Small intestine (tissue), 7 donors: ENCODE measurements around the gene PECR. TPM values are rescaled to one million over a fixed set of nuclear protein-coding genes. Genes with fewer than 3 reads are reported as not detected.
"Not testable (repeated sequence)": the region's sequence is repeated elsewhere in the genome, so short reads cannot be mapped to it uniquely, and the experiment has no call there.

Source experiments
- DNase-seq, 2 donors: peaks; one replicate each; pipeline versions ENCODE4 v3.0.0 to v3.0.0-alpha.2; 2013
- FAIRE-seq: peaks from 2 replicates; lab custom pipeline; 2012; peaks lifted over from hg19 to GRCh38; lab: Jason Lieb, UNC
- H3K27ac ChIP-seq, 3 donors: one replicate each; pipeline ENCODE4 v1.5.1; 2013; ENCODE audit warnings: low read length in 2 of 3, mild to moderate bottlenecking in 2 of 3, control low read depth in 1 of 3, inconsistent platforms in 1 of 3, low read depth in 1 of 3, moderate library complexity in 1 of 3
- H3K27me3 ChIP-seq, 3 donors: one replicate each; pipeline ENCODE4 v1.6.1; 2013; ENCODE audit warnings: low read length in 3 of 3, inconsistent platforms in 1 of 3; ENCODE audit not compliant: control insufficient read depth in 3 of 3, insufficient read depth in 3 of 3
- H3K36me3 ChIP-seq, 3 donors: one replicate each; pipeline ENCODE4 v1.6.1; 2013; ENCODE audit warnings: low read length in 3 of 3, inconsistent platforms in 1 of 3, low read depth in 1 of 3, mild to moderate bottlenecking in 1 of 3, moderate library complexity in 1 of 3; ENCODE audit not compliant: control insufficient read depth in 3 of 3, insufficient read depth in 2 of 3
- H3K4me1 ChIP-seq, 3 donors: one replicate each; pipeline ENCODE4 v1.6.1; 2013; ENCODE audit warnings: low read length in 2 of 3, inconsistent platforms in 1 of 3, low read depth in 1 of 3, mild to moderate bottlenecking in 1 of 3, moderate library complexity in 1 of 3; ENCODE audit not compliant: control insufficient read depth in 3 of 3, insufficient read depth in 2 of 3
- H3K4me3 ChIP-seq, 3 donors: one replicate each; pipeline ENCODE4 v1.5.1; 2013; ENCODE audit warnings: low read length in 3 of 3, control low read depth in 1 of 3, inconsistent platforms in 1 of 3, low read depth in 1 of 3, mild to moderate bottlenecking in 1 of 3, moderate library complexity in 1 of 3
- H3K9me3 ChIP-seq, 2 donors: one replicate each; pipeline ENCODE4 v1.6.1; 2013; ENCODE audit warnings: low read depth in 1 of 2, low read length in 1 of 2; ENCODE audit not compliant: control insufficient read depth in 2 of 2, insufficient read depth in 1 of 2
- WGBS, 3 donors: extraction: QIAGEN DNeasy Blood & Tissue Kit; methylation state at CpG; one replicate each; pipeline ENCODE4 v1.1.7; 2013; 5-methylcytosine and 5-hydroxymethylcytosine counted together
- polyA plus RNA-seq, 4 donors: library from polyadenylated mRNA; stranded (reverse) in 3 of 4; unstranded in 1 of 4; fragments of 200-250 nt in 3 of 4; fragments of 120-200 nt in 1 of 4; gene quantifications; one replicate each; pipeline versions ENCODE4 v1.2.1 to v1.2.3, GENCODE V29; 2013
- donor health status: healthy with polysubstance abuse.
- donor health status: control.
- donor health status: control.
- donor health status: Bipolar disorder and iron deficiency.
- donor health status: healthy.

Gene PECR
- polyA plus RNA-seq, 4 donors: 22.3 to 68.8 (median 41.1) TPM

GRCh38 chr2:216083464-216084281 lies 2.1 kb upstream of the PECR start:
- FAIRE-seq (no peak), DNase-seq (no peak)
- Histone ChIP-seq H3K27me3 (peaks cover 0 to 2% (median 0%) of the 10 kb centered on the region in 3 donors), H3K9me3 (no peaks in the 10 kb centered on the region), H3K4me3 (no peak overlapping the region), H3K27ac (no peak overlapping the region), H3K36me3 (no peaks in the 10 kb centered on the region), H3K4me1 (peaks cover 2 to 3% (median 2%) of the 10 kb centered on the region in 3 donors)
- WGBS, 3 donors: 87 to 92% (median 92%) methylated on average over 11 of the region's 11 CpGs

- H3K27ac ChIP-seq: no peak overlapping the region
- H3K36me3 ChIP-seq: peaks cover 0 to 3% (median 0%) of the 10 kb centered on the region in 3 donors
- WGBS, 3 donors: 69 to 80% (median 70%) methylated on average over 3 of the region's 3 CpGs
- peaks cover 0 to 2% (median 0%) of the 10 kb centered on the region in 3 donors for H3K27me3 ChIP-seq
- H3K4me1 ChIP-seq: peaks cover 2 to 8% (median 7%) of the 10 kb centered on the region in 3 donors
- peak overlapping the region in 1 of 3 donors; percentile 95 for H3K4me3 ChIP-seq
- H3K9me3 ChIP-seq: no peaks in the 10 kb centered on the region
- FAIRE-seq (no peak), DNase-seq (no peak)
Measured at GRCh38 chr2:216082805-216083204, 1.2 kb upstream of the PECR start.

- peaks cover 0 to 2% (median 0%) of the 10 kb centered on the region in 3 donors for H3K27me3 ChIP-seq
- no peaks in the 10 kb centered on the region for H3K9me3 ChIP-seq
- no peak for DNase-seq
- peak overlapping the region in 1 of 3 donors; percentile 41 for H3K27ac ChIP-seq
- FAIRE-seq: no peak
- WGBS, 3 donors: 10 to 16% (median 12%) methylated on average over 22 of the region's 22 CpGs
- H3K4me1 ChIP-seq: peaks cover 2 to 8% (median 7%) of the 10 kb centered on the region in 3 donors
- peak overlapping the region; percentile 37 to 95 (median 91) for H3K4me3 ChIP-seq
- H3K36me3 ChIP-seq: peaks cover 0 to 3% (median 0%) of the 10 kb centered on the region in 3 donors
Measured at GRCh38 chr2:216082117-216082711, 605 bp upstream of the PECR start.

- WGBS, 3 donors: 2 to 14% (median 4%) methylated on average over 1 of the region's 1 CpG
- FAIRE-seq (no peak), DNase-seq (no peak)
- Histone ChIP-seq H3K4me1 (peaks cover 2 to 14% (median 7%) of the 10 kb centered on the region in 3 donors), H3K27me3 (peaks cover 0 to 2% (median 0%) of the 10 kb centered on the region in 3 donors), H3K9me3 (no peaks in the 10 kb centered on the region), H3K4me3 (peak overlapping the region; percentile 37 to 95 (median 91)), H3K36me3 (peaks cover 0 to 3% (median 0%) of the 10 kb centered on the region in 3 donors), H3K27ac (peak overlapping the region; percentile 11 to 72 (median 62))
Measured at GRCh38 chr2:216081012-216081411, 597 bp downstream of the PECR start.

- H3K27me3 ChIP-seq, H3K4me3 ChIP-seq, H3K9me3 ChIP-seq, H3K27ac ChIP-seq, H3K36me3 ChIP-seq, FAIRE-seq, DNase-seq: not testable (repeated sequence)
- WGBS, 3 donors: 95 to 97% (median 97%) methylated on average over 10 of the region's 10 CpGs
- H3K4me1 ChIP-seq: peaks cover 2 to 20% (median 7%) of the 10 kb centered on the region in 3 donors
Measured at GRCh38 chr2:216080048-216080447, 1.6 kb downstream of the PECR start.

GRCh38 chr2:216078776-216079175 lies 2.8 kb downstream of the PECR start:
- FAIRE-seq (peak; percentile 77), DNase-seq (peak; percentile 46 to 62)
- peaks cover 0 to 6% (median 0%) of the 10 kb centered on the region in 3 donors for H3K36me3 ChIP-seq
- peaks cover 0 to 2% (median 0%) of the 10 kb centered on the region in 3 donors for H3K27me3 ChIP-seq
- no peak overlapping the region for H3K4me3 ChIP-seq
- H3K4me1 ChIP-seq: peaks cover 4 to 27% (median 7%) of the 10 kb centered on the region in 3 donors
- 17 to 49% (median 23%) methylated on average over 1 of the region's 1 CpG for WGBS, 3 donors
- no peaks in the 10 kb centered on the region for H3K9me3 ChIP-seq
- peak overlapping the region in 1 of 3 donors; percentile 25 for H3K27ac ChIP-seq

- H3K27ac ChIP-seq: peak overlapping the region; percentile 20 to 62 (median 58)
- peak; percentile 71 for DNase-seq
Measured at GRCh38 chr2:216075510-216076485, 5.8 kb downstream of the PECR start.

More at GRCh38 chr2:216075510-216076485, 5.8 kb downstream of the PECR start:
- H3K4me1 ChIP-seq: peaks cover 4 to 47% (median 7%) of the 10 kb centered on the region in 3 donors
- H3K27me3 ChIP-seq: no peaks in the 10 kb centered on the region
- H3K9me3 ChIP-seq: no peaks in the 10 kb centered on the region
- WGBS, 3 donors: 12 to 62% (median 39%) methylated on average over 6 of the region's 6 CpGs
- no peak for FAIRE-seq
- H3K36me3 ChIP-seq: peaks cover 0 to 6% (median 1%) of the 10 kb centered on the region in 3 donors
- no peak overlapping the region for H3K4me3 ChIP-seq
